ENCODE data around the gene BTBD9. TPM values are rescaled to one million over a fixed set of nuclear protein-coding genes. Genes with fewer than 3 reads are reported as not detected.

BTBD9 gene
- total and polyA plus RNA-seq, 3 donors from 2014 or later, result 11.4 to 32.8 (median 29.5) TPM

DNA sequence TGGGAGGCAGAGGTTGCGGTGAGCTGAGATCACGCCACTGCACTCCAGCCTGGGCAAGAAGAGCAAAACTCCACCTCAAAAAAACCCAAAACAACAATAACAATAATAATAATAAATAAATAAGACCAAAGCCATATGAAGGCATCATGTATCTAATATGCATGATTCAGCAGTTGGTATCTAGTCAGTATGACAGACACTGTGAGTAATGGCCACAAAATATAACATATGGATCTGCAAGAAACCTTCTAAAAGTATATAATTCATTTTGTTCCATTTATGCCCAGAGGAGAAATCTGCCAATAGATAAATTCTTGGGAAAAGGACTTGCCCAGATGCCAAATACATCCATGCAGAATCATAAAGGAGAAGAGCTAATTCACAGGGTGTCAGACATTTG, 252.3 kb downstream of the BTBD9 start:
- Histone ChIP-seq H3K27me3 (no peaks in the 10 kb centered on the region), H3K36me3 (ENCODE audit: low read depth, missing control alignments) (no peaks in the 10 kb centered on the region), H3K4me3 (no peak overlapping the region), H3K4me1 (no peaks in the 10 kb centered on the region), H3K27ac (no peak overlapping the region), H3K9me3 (no peaks in the 10 kb centered on the region)
- 91 to 95% methylated on average over 2 of the region's 2 CpGs for WGBS, 2 donors
- TF ChIP-seq, protein P1, sequence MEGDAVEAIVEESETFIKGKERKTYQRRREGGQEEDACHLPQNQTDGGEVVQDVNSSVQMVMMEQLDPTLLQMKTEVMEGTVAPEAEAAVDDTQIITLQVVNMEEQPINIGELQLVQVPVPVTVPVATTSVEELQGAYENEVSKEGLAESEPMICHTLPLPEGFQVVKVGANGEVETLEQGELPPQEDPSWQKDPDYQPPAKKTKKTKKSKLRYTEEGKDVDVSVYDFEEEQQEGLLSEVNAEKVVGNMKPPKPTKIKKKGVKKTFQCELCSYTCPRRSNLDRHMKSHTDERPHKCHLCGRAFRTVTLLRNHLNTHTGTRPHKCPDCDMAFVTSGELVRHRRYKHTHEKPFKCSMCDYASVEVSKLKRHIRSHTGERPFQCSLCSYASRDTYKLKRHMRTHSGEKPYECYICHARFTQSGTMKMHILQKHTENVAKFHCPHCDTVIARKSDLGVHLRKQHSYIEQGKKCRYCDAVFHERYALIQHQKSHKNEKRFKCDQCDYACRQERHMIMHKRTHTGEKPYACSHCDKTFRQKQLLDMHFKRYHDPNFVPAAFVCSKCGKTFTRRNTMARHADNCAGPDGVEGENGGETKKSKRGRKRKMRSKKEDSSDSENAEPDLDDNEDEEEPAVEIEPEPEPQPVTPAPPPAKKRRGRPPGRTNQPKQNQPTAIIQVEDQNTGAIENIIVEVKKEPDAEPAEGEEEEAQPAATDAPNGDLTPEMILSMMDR (IDR thresholded peaks at IDR 0.05), result no peak
- TF ChIP-seq POLR2A (IDR thresholded peaks at IDR 0.05), result no peak
- intact Hi-C loops (cut with DNase I; ENCODE audit: low total_unique reads), result no loop called here
- DNase-seq, result no peak

DNA sequence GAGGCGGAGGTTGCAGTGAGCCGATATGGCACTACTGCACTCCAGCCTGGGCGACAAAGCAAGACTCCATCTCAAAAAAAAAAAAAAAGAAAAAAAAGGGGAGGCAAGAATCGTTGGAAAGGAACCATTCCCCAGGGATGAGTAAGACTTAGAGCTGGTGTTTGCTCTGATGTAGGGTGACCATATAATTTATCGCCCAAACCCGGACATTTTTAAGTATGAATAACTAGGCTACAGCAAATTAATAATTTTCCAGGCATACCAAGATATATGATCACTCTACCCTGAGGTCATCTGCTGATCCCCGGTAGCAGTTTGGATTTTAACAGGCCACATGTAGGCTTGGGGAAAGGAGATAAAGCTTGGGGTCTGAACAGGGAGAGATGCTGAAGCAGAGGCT, 260.9 kb downstream of the BTBD9 start:
- no peaks in the 10 kb centered on the region for H3K36me3 ChIP-seq (ENCODE audit: low read depth, missing control alignments)
- H3K4me1 ChIP-seq, result no peaks in the 10 kb centered on the region
- no peak overlapping the region for H3K4me3 ChIP-seq
- H3K27ac ChIP-seq, result no peak overlapping the region
- no peaks in the 10 kb centered on the region for H3K9me3 ChIP-seq
- DNase-seq, result no peak
- 87% methylated on average over 7 of the region's 7 CpGs for WGBS, 2 donors
- H3K27me3 ChIP-seq, result no peaks in the 10 kb centered on the region
- no peak for TF ChIP-seq POLR2A (IDR thresholded peaks at IDR 0.05)
- TF ChIP-seq, protein P1 (IDR thresholded peaks at IDR 0.05), result no peak
- intact Hi-C loops (cut with DNase I; ENCODE audit: low total_unique reads), result no loop called here

DNA sequence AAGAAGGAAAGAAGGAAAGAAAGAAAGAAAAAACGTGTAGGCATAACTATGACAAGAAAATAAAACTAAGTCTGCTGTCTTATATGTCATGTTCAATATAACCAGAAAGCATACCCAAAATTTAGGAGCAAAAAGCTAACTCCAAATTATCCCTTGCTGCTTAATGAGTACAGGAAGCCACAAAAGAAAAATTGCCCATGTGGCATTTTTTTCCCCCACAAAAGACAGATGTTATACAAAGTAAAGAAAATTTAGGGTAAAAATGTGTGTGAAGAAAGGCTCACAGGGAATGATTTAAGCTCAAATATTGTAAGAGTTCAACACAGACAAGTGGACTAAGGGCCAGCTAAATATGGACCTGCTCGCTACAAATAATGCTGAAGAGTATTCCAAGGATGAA, 263.8 kb downstream of the BTBD9 start:
- no peaks in the 10 kb centered on the region for H3K9me3 ChIP-seq
- H3K4me1 ChIP-seq, result no peaks in the 10 kb centered on the region
- WGBS, 2 donors, result 91 to 92% methylated on average over 2 of the region's 2 CpGs
- TF ChIP-seq POLR2A (IDR thresholded peaks at IDR 0.05), result no peak
- TF ChIP-seq, protein P1 (IDR thresholded peaks at IDR 0.05), result no peak
- H3K27me3 ChIP-seq, result no peaks in the 10 kb centered on the region
- intact Hi-C loops (cut with DNase I; ENCODE audit: low total_unique reads), result no loop called here
- H3K36me3 ChIP-seq (ENCODE audit: low read depth, missing control alignments), result no peaks in the 10 kb centered on the region
- no peak overlapping the region for H3K4me3 ChIP-seq
- DNase-seq, result no peak
- no peak overlapping the region for H3K27ac ChIP-seq

DNA sequence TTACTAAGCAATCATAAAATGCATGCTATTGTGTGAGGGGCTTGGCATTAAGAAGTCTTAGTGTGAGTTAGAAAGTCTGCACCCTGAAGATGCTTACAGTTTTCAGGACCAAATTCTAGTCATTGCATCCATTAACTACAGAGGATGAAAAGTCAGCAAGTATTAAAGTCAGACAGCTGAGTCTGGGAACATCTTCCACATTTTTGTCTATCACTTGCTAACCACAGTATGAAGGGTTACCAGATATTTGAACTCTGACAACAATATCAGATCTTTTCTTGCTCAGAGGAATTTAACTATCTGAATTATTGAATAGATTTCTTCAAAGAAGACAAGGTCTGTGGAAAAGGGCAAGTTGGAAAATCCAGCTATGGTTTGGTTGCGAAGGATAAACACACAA, 264.4 kb downstream of the BTBD9 start:
- H3K4me1 ChIP-seq, result no peaks in the 10 kb centered on the region
- no peak for DNase-seq
- TF ChIP-seq POLR2A (IDR thresholded peaks at IDR 0.05), result no peak
- TF ChIP-seq, protein P1 (IDR thresholded peaks at IDR 0.05), result no peak
- no peak overlapping the region for H3K4me3 ChIP-seq
- H3K36me3 ChIP-seq (ENCODE audit: low read depth, missing control alignments), result no peaks in the 10 kb centered on the region
- no peak overlapping the region for H3K27ac ChIP-seq
- H3K27me3 ChIP-seq, result no peaks in the 10 kb centered on the region
- no peaks in the 10 kb centered on the region for H3K9me3 ChIP-seq
- WGBS, 2 donors, result 87 to 90% methylated on average over 1 of the region's 1 CpG
- intact Hi-C loops (cut with DNase I; ENCODE audit: low total_unique reads), result no loop called here

DNA sequence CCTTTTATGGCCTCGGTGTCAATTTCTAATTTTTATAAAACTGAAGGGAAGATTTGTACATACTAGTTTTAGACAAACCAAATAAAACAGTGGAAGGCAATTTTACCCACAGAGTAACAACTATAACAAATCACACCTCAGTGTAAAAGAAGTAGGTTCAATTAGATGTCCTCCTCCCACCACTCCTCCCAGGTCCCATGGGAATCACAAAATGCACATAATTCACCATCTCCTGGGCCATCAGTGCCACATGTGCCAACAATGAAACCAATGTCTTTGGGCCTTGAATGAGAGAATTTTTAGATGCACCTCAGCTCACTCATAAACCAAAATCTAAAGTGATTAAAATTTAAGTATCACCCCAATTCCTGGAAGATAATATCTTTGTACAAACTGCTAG, 267.8 kb downstream of the BTBD9 start:
- no peak overlapping the region for H3K4me3 ChIP-seq
- DNase-seq, result no peak
- WGBS, 2 donors, result 97 to 100% methylated on average over 1 of the region's 1 CpG
- no peaks in the 10 kb centered on the region for H3K9me3 ChIP-seq
- H3K27me3 ChIP-seq, result no peaks in the 10 kb centered on the region
- H3K36me3 ChIP-seq (ENCODE audit: low read depth, missing control alignments), result no peaks in the 10 kb centered on the region
- intact Hi-C loops (cut with DNase I; ENCODE audit: low total_unique reads), result no loop called here
- no peak overlapping the region for H3K27ac ChIP-seq
- H3K4me1 ChIP-seq, result no peaks in the 10 kb centered on the region
- TF ChIP-seq, protein P1 (IDR thresholded peaks at IDR 0.05), result no peak
- no peak for TF ChIP-seq POLR2A (IDR thresholded peaks at IDR 0.05)
